Ishikawa (cell line): ENCODE data around the gene SEPTIN10.

Experiments used
- CEBPB ChIP-seq: IDR thresholded peaks from 2 replicates; pipeline ENCODE4 v1.6.1; 2012
- CREB1 ChIP-seq: IDR thresholded peaks from 2 replicates; pipeline ENCODE4 v1.6.1; 2012; ENCODE audit warnings: low read depth
- EGR1 ChIP-seq: IDR thresholded peaks from 2 replicates; pipeline ENCODE4 v1.6.1; 2012
- EP300 ChIP-seq: IDR thresholded peaks from 2 replicates; pipeline ENCODE4 v1.6.1; 2012; ENCODE audit warnings: borderline replicate concordance
- MAX ChIP-seq: IDR thresholded peaks from 2 replicates; pipeline ENCODE4 v1.6.1; 2012
- RAD21 ChIP-seq: IDR thresholded peaks from 2 replicates; pipeline ENCODE4 v1.6.1; 2012; ENCODE audit warnings: low read depth
- TAF1 ChIP-seq: IDR thresholded peaks from 2 replicates; pipeline ENCODE4 v1.6.1; 2012; ENCODE audit warnings: low read depth, mild to moderate bottlenecking
- TEAD4 ChIP-seq: IDR thresholded peaks from 2 replicates; pipeline ENCODE4 v1.6.1; 2012
- YY1 ChIP-seq: IDR thresholded peaks from 2 replicates; pipeline ENCODE4 v1.6.1; 2012; ENCODE audit warnings: low read depth
- TF ChIP-seq, protein P1 (sequence below): IDR thresholded peaks from 2 replicates; pipeline ENCODE4 v1.6.1; 2012; ENCODE audit warnings: low read depth, mild to moderate bottlenecking

DNA sequence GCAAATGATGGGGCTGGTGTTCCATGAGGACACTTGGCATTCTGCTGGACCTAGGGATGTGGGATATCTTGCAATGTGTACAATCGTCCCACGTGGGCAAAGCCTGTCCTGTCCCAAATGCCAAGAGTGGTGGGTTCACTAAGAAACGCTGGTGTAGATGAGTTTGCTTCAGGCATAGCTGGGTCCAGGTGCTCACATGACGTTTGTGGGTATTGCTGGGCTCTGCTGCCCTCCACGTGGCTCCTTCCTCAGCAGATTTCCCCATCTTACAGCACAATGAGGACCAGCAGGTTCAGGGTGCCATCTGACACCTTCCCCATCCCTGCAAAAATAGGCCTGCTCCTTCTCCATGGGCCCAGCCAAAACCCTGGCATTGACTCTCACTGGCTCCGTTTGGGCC lies 105.9 kb downstream of the SEPTIN10 start:
- TF ChIP-seq MAX (no peak), CREB1 (no peak), EP300 (no peak), RAD21 (no peak), TEAD4 (no peak), TAF1 (no peak), CEBPB (no peak), YY1 (no peak), EGR1 (no peak)
- TF ChIP-seq, protein P1, sequence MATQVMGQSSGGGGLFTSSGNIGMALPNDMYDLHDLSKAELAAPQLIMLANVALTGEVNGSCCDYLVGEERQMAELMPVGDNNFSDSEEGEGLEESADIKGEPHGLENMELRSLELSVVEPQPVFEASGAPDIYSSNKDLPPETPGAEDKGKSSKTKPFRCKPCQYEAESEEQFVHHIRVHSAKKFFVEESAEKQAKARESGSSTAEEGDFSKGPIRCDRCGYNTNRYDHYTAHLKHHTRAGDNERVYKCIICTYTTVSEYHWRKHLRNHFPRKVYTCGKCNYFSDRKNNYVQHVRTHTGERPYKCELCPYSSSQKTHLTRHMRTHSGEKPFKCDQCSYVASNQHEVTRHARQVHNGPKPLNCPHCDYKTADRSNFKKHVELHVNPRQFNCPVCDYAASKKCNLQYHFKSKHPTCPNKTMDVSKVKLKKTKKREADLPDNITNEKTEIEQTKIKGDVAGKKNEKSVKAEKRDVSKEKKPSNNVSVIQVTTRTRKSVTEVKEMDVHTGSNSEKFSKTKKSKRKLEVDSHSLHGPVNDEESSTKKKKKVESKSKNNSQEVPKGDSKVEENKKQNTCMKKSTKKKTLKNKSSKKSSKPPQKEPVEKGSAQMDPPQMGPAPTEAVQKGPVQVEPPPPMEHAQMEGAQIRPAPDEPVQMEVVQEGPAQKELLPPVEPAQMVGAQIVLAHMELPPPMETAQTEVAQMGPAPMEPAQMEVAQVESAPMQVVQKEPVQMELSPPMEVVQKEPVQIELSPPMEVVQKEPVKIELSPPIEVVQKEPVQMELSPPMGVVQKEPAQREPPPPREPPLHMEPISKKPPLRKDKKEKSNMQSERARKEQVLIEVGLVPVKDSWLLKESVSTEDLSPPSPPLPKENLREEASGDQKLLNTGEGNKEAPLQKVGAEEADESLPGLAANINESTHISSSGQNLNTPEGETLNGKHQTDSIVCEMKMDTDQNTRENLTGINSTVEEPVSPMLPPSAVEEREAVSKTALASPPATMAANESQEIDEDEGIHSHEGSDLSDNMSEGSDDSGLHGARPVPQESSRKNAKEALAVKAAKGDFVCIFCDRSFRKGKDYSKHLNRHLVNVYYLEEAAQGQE = no peak
